HG03442 (cell line): ENCODE results near the gene CATSPER3.

ENCODE experiments used
- ATAC-seq: cut with Tn5 transposase; IDR thresholded peaks from one replicate; pipeline ENCODE4 v1.9.1; 2021; ENCODE audit warnings: mild to moderate bottlenecking, moderate library complexity; ENCODE audit not compliant: unreplicated experiment

CATSPER3 gene

DNA sequence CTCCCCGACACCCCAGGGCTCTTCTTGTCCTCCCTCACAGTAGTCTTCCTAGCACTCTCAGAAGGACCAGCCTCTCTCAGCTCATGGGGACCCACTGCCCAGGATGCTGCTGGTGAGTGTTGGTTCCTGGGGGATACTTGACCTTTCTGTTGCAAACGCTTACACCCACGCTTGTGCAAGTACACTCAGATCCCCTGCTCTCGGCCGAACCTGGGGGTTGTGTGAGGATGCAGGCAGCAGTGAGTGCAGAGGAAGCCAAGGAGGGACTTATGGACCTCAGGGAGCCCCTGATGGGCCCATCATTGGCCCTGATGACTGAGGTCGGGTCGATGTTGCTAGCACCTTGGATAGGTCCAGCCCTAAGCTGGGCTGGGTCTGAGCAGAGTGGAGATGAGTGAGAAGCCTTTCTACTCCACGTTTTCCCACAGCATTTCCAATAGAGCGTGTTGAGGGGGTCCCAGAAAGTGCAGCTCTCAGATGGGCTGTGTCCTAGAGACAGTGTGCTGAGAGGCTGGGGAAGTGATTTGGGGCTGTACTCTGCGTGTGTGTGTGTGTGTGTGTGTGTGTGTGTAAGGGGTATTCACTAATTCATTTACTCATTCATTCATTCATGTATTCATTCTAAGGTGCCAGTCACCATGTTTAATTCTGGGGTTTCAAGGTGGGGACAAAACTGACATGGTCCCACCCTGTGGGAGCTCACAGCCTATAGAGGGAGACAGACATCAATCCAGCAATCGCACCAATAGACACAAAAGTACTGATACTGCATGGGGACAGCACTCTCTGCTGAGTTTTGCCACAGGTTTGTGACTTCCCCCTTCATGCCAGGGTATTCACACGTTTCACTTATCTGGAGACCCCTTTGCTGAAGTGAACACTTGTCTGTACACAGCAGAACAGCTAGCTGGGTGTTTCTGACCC lies 91.6 kb downstream of the CATSPER3 start:
- no peak for ATAC-seq

DNA sequence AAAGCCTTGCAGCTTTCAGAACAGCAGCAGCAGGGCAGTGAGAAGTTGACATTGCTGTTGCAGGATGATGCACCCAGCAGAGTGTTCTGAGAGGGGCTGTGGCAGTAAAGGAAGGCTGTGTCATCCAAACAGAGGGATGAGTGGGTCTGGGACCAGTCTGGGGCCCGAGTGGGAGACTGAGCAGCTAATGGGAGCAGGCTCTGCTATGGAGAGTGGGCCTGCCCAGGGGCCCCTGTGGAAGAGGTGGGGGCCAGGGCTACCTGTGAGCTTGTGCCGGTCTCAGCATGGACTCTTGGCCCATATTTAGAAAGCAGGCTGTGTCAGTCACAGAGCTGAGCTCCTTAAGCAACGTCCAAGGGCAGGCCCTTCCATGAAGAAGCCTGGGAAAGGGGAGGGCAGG lies 92.3 kb downstream of the CATSPER3 start:
- no peak for ATAC-seq

DNA sequence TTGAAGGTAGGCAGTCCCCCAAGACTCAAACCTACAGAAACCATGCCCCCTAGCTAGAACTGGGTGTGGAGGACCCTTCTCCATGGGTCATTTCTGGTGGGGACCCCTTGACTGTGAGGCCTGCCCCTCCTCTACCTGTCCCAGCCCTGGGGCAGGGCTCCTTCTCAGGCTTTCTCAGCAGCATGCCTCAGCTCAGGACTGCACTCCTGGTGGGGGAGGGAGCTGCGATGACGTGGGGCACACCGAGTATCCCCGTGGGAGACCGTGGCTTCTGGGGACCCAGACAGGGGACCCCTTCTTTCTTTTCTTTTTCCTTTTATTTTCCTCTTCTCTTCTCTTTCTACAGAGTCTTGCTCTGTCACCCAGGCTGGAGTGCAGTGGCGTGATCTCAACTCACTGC lies 93.3 kb downstream of the CATSPER3 start:
- no peak for ATAC-seq
